H1 (cell line): ENCODE data around the gene CSPG5. TPM values are rescaled to one million over a fixed set of nuclear protein-coding genes. Genes with fewer than 3 reads are reported as not detected.

ENCODE experiments used
- CTCF ChIA-PET: fragments of 300-600 bp; sonication (Branson Sonifier 250); formaldehyde crosslinking; loops from one replicate; lab custom pipeline; 2021; ENCODE audit not compliant: partially characterized antibody; lab: Charles Lee
- POLR2A ChIA-PET: fragments of 300-600 bp; sonication (Branson Sonifier 250); formaldehyde crosslinking; loops from one replicate; lab custom pipeline; 2021; ENCODE audit warnings: inconsistent platforms; ENCODE audit not compliant: partially characterized antibody; lab: Charles Lee
- DNase-seq, 2 experiments: peaks; one replicate each; pipeline versions ENCODE4 v3.0.0 to v3.0.0-alpha.2; 2010 to 2022; ENCODE audit warnings: low spot score in 2 of 2, low read depth in 1 of 2, mixed read lengths in 1 of 2
- FAIRE-seq: peaks from 2 replicates; lab custom pipeline; 2011; peaks lifted over from hg19 to GRCh38; lab: Jason Lieb, UNC
- H2AFZ ChIP-seq: 2 replicates; pipeline ENCODE4 v1.8.1; 2012; ENCODE audit warnings: low read length, inconsistent platforms
- H2AK5ac ChIP-seq: 2 replicates; pipeline ENCODE4 v1.6.1; 2013; ENCODE audit warnings: low read depth, low read length
- H2BK120ac ChIP-seq: replicated peaks from 2 replicates; pipeline ENCODE3; 2013; ENCODE audit warnings: low read depth, low read length, inconsistent platforms
- H2BK12ac ChIP-seq: 2 replicates; pipeline ENCODE4 v1.6.1; 2013; ENCODE audit warnings: low read depth, low read length
- H2BK15ac ChIP-seq: 2 replicates; pipeline ENCODE4 v1.6.1; 2013; ENCODE audit warnings: low read length
- H2BK20ac ChIP-seq: 2 replicates; pipeline ENCODE4 v1.6.1; 2013; ENCODE audit warnings: low read length
- H2BK5ac ChIP-seq: 2 replicates; pipeline ENCODE4 v1.6.1; 2013; ENCODE audit warnings: low read depth, low read length
- H3K14ac ChIP-seq: 2 replicates; pipeline ENCODE4 v1.6.1; 2013; ENCODE audit warnings: inconsistent platforms; ENCODE audit not compliant: insufficient read length
- H3K18ac ChIP-seq: 2 replicates; pipeline ENCODE4 v1.6.1; 2013; ENCODE audit warnings: low read length; ENCODE audit errors: extremely low read depth
- H3K23ac ChIP-seq: 2 replicates; pipeline ENCODE4 v1.6.1; 2013; ENCODE audit warnings: inconsistent platforms; ENCODE audit not compliant: insufficient read length
- H3K23me2 ChIP-seq: 2 replicates; pipeline ENCODE4 v1.6.1; 2013; ENCODE audit warnings: low read depth, low read length
- H3K27ac ChIP-seq: 2 replicates; pipeline ENCODE4 v1.6.1; 2011; ENCODE audit warnings: low read depth, low read length, inconsistent platforms
- H3K27me3 ChIP-seq, 4 experiments: replicated peaks in 1 of 4; 1 replicate in 1 of 4; 2 replicates in 3 of 4; pipeline versions ENCODE4 v1.6.1 to v1.8.1; 2011 to 2013; ENCODE audit warnings: low read length in 3 of 4, mild to moderate bottlenecking in 3 of 4, inconsistent platforms in 2 of 4, mixed read lengths in 2 of 4, moderate library complexity in 1 of 4; ENCODE audit not compliant: control insufficient read depth in 3 of 4, insufficient read depth in 3 of 4; ENCODE audit errors: extremely low read depth in 1 of 4
- H3K36me3 ChIP-seq, 4 experiments: 2 replicates each; pipeline versions ENCODE4 v1.6.1 to v1.8.1; 2011 to 2013; ENCODE audit warnings: mild to moderate bottlenecking in 4 of 4, low read length in 3 of 4, moderate library complexity in 2 of 4, control low read depth in 1 of 4, inconsistent platforms in 1 of 4; ENCODE audit not compliant: insufficient read depth in 4 of 4, control insufficient read depth in 2 of 4
- H3K4ac ChIP-seq: replicated peaks from 2 replicates; pipeline ENCODE3; 2013; ENCODE audit warnings: low read length, low read depth, mixed read lengths, inconsistent platforms; ENCODE audit not compliant: insufficient read length
- H3K4me1 ChIP-seq, 4 experiments: replicated peaks in 1 of 4; 1 replicate in 1 of 4; 2 replicates in 3 of 4; pipeline versions ENCODE4 v1.6.1 to v1.8.1; 2011 to 2013; ENCODE audit warnings: low read length in 3 of 4, inconsistent platforms in 2 of 4, mixed read lengths in 1 of 4; ENCODE audit not compliant: insufficient read depth in 4 of 4, control insufficient read depth in 3 of 4
- H3K4me2 ChIP-seq, 2 experiments: 2 replicates each; pipeline versions ENCODE4 v1.6.1 to v1.8.1; 2011 to 2013; ENCODE audit warnings: low read depth in 2 of 2, low read length in 2 of 2, control low read depth in 1 of 2, inconsistent platforms in 1 of 2, mild to moderate bottlenecking in 1 of 2; ENCODE audit not compliant: insufficient read depth in 1 of 2
- H3K4me3 ChIP-seq, 4 experiments: fragments of 200-600, 300-600 bp in 1 of 4; sonication (generic), shearing (Covaris generic), sonication (Bioruptor Twin) in 1 of 4; 2 replicates each; pipeline versions ENCODE4 v1.5.1 to v1.8.1; 2011 to 2016; ENCODE audit warnings: low read length in 4 of 4, low read depth in 3 of 4, control low read depth in 2 of 4, inconsistent platforms in 2 of 4, mild to moderate bottlenecking in 2 of 4, mixed read lengths in 1 of 4, moderate library complexity in 1 of 4; ENCODE audit not compliant: insufficient read depth in 2 of 4; ENCODE audit errors: extremely low read depth in 1 of 4
- H3K56ac ChIP-seq: replicated peaks from 2 replicates; pipeline ENCODE3; 2013; ENCODE audit warnings: low read depth, mild to moderate bottlenecking, mixed read lengths, low read length, inconsistent platforms; ENCODE audit not compliant: insufficient read length
- H3K79me1 ChIP-seq: 2 replicates; pipeline ENCODE4 v1.6.1; 2013; ENCODE audit warnings: low read depth, low read length, control low read depth
- H3K79me2 ChIP-seq, 2 experiments: 2 replicates each; pipeline versions ENCODE4 v1.6.1 to v1.8.1; 2012 to 2013; ENCODE audit warnings: low read length in 2 of 2, mild to moderate bottlenecking in 2 of 2, inconsistent platforms in 1 of 2; ENCODE audit not compliant: insufficient read depth in 2 of 2, control insufficient read depth in 1 of 2
- H3K9ac ChIP-seq, 4 experiments: replicated peaks in 1 of 4; 1 replicate in 1 of 4; 2 replicates in 3 of 4; pipeline versions ENCODE4 v1.6.1 to v1.8.1; 2011 to 2013; ENCODE audit warnings: low read depth in 3 of 4, low read length in 3 of 4, control low read depth in 2 of 4, mild to moderate bottlenecking in 2 of 4, moderate library complexity in 2 of 4, inconsistent platforms in 1 of 4; ENCODE audit errors: extremely low read depth in 1 of 4
- H3K9me3 ChIP-seq, 2 experiments: 2 replicates each; pipeline versions ENCODE4 v1.6.1 to v1.8.1; 2012 to 2013; ENCODE audit warnings: mild to moderate bottlenecking in 2 of 2, moderate library complexity in 2 of 2, control low read depth in 1 of 2, inconsistent platforms in 1 of 2, low read depth in 1 of 2, low read length in 1 of 2, mixed read lengths in 1 of 2; ENCODE audit not compliant: insufficient read depth in 2 of 2
- H4K20me1 ChIP-seq, 2 experiments: replicated peaks in 1 of 2; 2 replicates each; pipeline versions ENCODE3 to v1.8.1; 2011 to 2013; ENCODE audit warnings: inconsistent platforms in 2 of 2, low read length in 2 of 2, mild to moderate bottlenecking in 1 of 2; ENCODE audit not compliant: insufficient read depth in 2 of 2, control insufficient read depth in 1 of 2
- H4K5ac ChIP-seq: 2 replicates; pipeline ENCODE4 v1.6.1; 2013; ENCODE audit warnings: low read length, low read depth, mixed read lengths, inconsistent platforms; ENCODE audit not compliant: insufficient read length
- H4K8ac ChIP-seq: 2 replicates; pipeline ENCODE4 v1.8.0; 2013; ENCODE audit warnings: mild to moderate bottlenecking, moderate library complexity, low read length, inconsistent platforms; ENCODE audit not compliant: insufficient read depth; ENCODE audit errors: extremely low read depth
- H4K91ac ChIP-seq: replicated peaks from 2 replicates; pipeline ENCODE3; 2013; ENCODE audit warnings: low read length, mixed read lengths, inconsistent platforms; ENCODE audit not compliant: insufficient read length
- CREB1 ChIP-seq: IDR thresholded peaks from 2 replicates; pipeline ENCODE4 v1.6.1; 2012; ENCODE audit warnings: inconsistent platforms
- RBBP5 ChIP-seq: IDR thresholded peaks from 2 replicates; pipeline ENCODE4 v1.7.1; 2012; ENCODE audit warnings: low read depth, mild to moderate bottlenecking, inconsistent platforms, low read length, moderate library complexity, borderline replicate concordance
- SRF ChIP-seq: IDR thresholded peaks from 2 replicates; pipeline ENCODE4 v1.6.1; 2011; ENCODE audit warnings: mild to moderate bottlenecking, low read depth, low read length, moderate library complexity
- WGBS, 2 experiments: shearing (Covaris generic) in 1 of 2; methylation state at CpG; one replicate each; pipeline versions ENCODE4 v1.1.6 to v1.1.7; 2013 to 2015; ENCODE audit warnings: low lambda C conversion rate in 2 of 2, mixed read lengths in 2 of 2, inconsistent platforms in 1 of 2, low coverage in 1 of 2, missing lambda C conversion rate in 1 of 2; ENCODE audit not compliant: insufficient replicate concordance in 2 of 2, insufficient coverage in 1 of 2, insufficient read length in 1 of 2; ENCODE audit errors: extremely low coverage in 1 of 2, missing lambda C conversion rate in 1 of 2; 5-methylcytosine and 5-hydroxymethylcytosine counted together
- polyA plus RNA-seq, 7 experiments: library from polyadenylated mRNA; depleted of rRNA in 3 of 7; stranded (reverse) in 5 of 7; unstranded in 2 of 7; fragments of >200 nt in 5 of 7; fragments of 200-250 nt in 2 of 7; gene quantifications; 1 replicate in 5 of 7; 2 replicates in 1 of 7; 4 replicates in 1 of 7; pipeline versions ENCODE4 v1.2.1 to v1.2.3, GENCODE V29; 2011 to 2013; ENCODE audit warnings: missing spikeins in 2 of 7, mixed read lengths in 2 of 7
- total RNA-seq: library from RNA; stranded (reverse); fragmentation: NEBNext Ultra II Directional; extraction: Animal tissue kit (Norgen Biotek cat#: 25700); gene quantifications from 2 replicates; pipeline ENCODE4 v1.2.1, GENCODE V29; 2021

Gene CSPG5
- total and polyA plus RNA-seq, 2 of the 8 experiments (the other 6 are each of a cell fraction or from before 2014, with no cell fraction given), result 2.1 to 7.4 TPM

- H3K27ac ChIP-seq, result no peak overlapping the region
- no peak overlapping the region for H2BK5ac ChIP-seq
- H2AFZ ChIP-seq, result no peak overlapping the region
- no peak overlapping the region for H4K5ac ChIP-seq
- H3K9ac ChIP-seq, result no peak overlapping the region
- no peak overlapping the region for H3K4me3 ChIP-seq
- FAIRE-seq (no peak), DNase-seq (no peak)
- H4K8ac ChIP-seq, result no peak overlapping the region
- H3K4me1 ChIP-seq, result no peaks in the 10 kb centered on the region; a peak in 2 of 7 replicates
- H2AK5ac ChIP-seq, result no peak overlapping the region
- no peak overlapping the region for H2BK15ac ChIP-seq
- peaks cover 0 to under 1% (median 0%) of the 10 kb centered on the region in 4 experiments; a peak in 2 of 7 replicates for H3K27me3 ChIP-seq
- H3K56ac ChIP-seq, result no peak overlapping the region
- POLR2A ChIA-PET, result interaction anchor here (1.1 to 2.0 kb wide), 4 partner anchors 10 to 152 kb away, joined by 3 to 7 read pairs (median 4); no protein-coding TSS in a partner anchor
- no peak overlapping the region for H2BK12ac ChIP-seq
- no peak overlapping the region for H3K18ac ChIP-seq
- no peaks in the 10 kb centered on the region for H4K20me1 ChIP-seq
- no peak overlapping the region for H2BK120ac ChIP-seq
- H3K36me3 ChIP-seq, result no peaks in the 10 kb centered on the region
- WGBS, 2 experiments, result 91% methylated on average over 10 of the region's 10 CpGs; no CpG with 5 or more reads in 1 of the 2 experiments
- no peak overlapping the region for H3K23ac ChIP-seq
- no peaks in the 10 kb centered on the region for H3K23me2 ChIP-seq
- H3K79me1 ChIP-seq, result no peaks in the 10 kb centered on the region
- TF ChIP-seq SRF, result no peak
- TF ChIP-seq RBBP5, result no peak
- no peak for TF ChIP-seq CREB1
- TF ChIP-seq, all 59 proteins: peak for 0
- Histone ChIP-seq H3K14ac (no peak overlapping the region), H3K4me2 (no peak overlapping the region), H3K9me3 (no peaks in the 10 kb centered on the region), H4K91ac (no peak overlapping the region), H3K79me2 (no peaks in the 10 kb centered on the region), H2BK20ac (no peak overlapping the region), H3K4ac (no peak overlapping the region)
- CTCF ChIA-PET, result interaction anchor here (0.5 to 5.7 kb wide), 8 partner anchors 13 to 94 kb away, joined by 3 to 34 read pairs (median 3); no protein-coding TSS in a partner anchor
These were observed 7.1 kb downstream of the CSPG5 start for GRCh38 chr3:47571391-47572175.
